Ectodermal cell (in vitro differentiated cells): ENCODE measurements around the gene MYCBP2.
"Not testable (repeated sequence)": the region's sequence is repeated elsewhere in the genome, so short reads cannot be mapped to it uniquely, and the experiment has no call there.

Experiments
- H3K27ac ChIP-seq: 2 replicates; pipeline ENCODE4 v1.7.0; 2013; ENCODE audit warnings: mild to moderate bottlenecking, low read depth, low read length; ENCODE audit not compliant: insufficient read depth, poor library complexity, severe bottlenecking
- H3K27me3 ChIP-seq: 2 replicates; pipeline ENCODE4 v1.7.0; 2013; ENCODE audit warnings: mild to moderate bottlenecking, low read length; ENCODE audit not compliant: insufficient read depth, control insufficient read depth, poor library complexity, severe bottlenecking
- H3K36me3 ChIP-seq: one replicate; pipeline ENCODE4 v1.7.0; 2013; ENCODE audit warnings: low read length; ENCODE audit not compliant: control insufficient read depth, insufficient read depth
- H3K4me1 ChIP-seq: one replicate; pipeline ENCODE4 v1.7.0; 2013; ENCODE audit warnings: low read length; ENCODE audit not compliant: control insufficient read depth, insufficient read depth
- H3K4me3 ChIP-seq: 2 replicates; pipeline ENCODE4 v1.7.0; 2013; ENCODE audit warnings: low read depth, low read length, control low read depth; ENCODE audit not compliant: insufficient read depth
- H3K9me3 ChIP-seq: 2 replicates; pipeline ENCODE4 v1.7.0; 2013; ENCODE audit warnings: mild to moderate bottlenecking, low read length, moderate library complexity; ENCODE audit not compliant: control insufficient read depth
- WGBS, 2 experiments: methylation state at CpG; one replicate each; pipeline ENCODE4 v1.1.7; 2013; ENCODE audit warnings: missing lambda C conversion rate in 2 of 2; 5-methylcytosine and 5-hydroxymethylcytosine counted together

The MYCBP2 gene

GRCh38 chr13:77009719-77010118, 317.2 kb downstream of the MYCBP2 start:
- peaks cover 32% of the 10 kb centered on the region for H3K36me3 ChIP-seq
- WGBS, 2 experiments = 93 to 98% methylated on average over 5 of the region's 5 CpGs
- H3K4me3 ChIP-seq, H3K27ac ChIP-seq, H3K27me3 ChIP-seq, H3K4me1 ChIP-seq, H3K9me3 ChIP-seq: not testable (repeated sequence)

GRCh38 chr13:77009011-77009410, 317.9 kb downstream of the MYCBP2 start:
- Histone ChIP-seq H3K36me3 (peaks cover 25% of the 10 kb centered on the region), H3K9me3 (no peaks in the 10 kb centered on the region), H3K4me1 (no peaks in the 10 kb centered on the region), H3K4me3 (no peak overlapping the region), H3K27me3 (no peaks in the 10 kb centered on the region), H3K27ac (no peak overlapping the region)
- 98 to 99% methylated on average over 2 of the region's 2 CpGs for WGBS, 2 experiments

- not testable (repeated sequence) for H3K9me3 ChIP-seq, H3K27ac ChIP-seq, H3K27me3 ChIP-seq, H3K4me3 ChIP-seq, H3K4me1 ChIP-seq
- H3K36me3 ChIP-seq = peaks cover 19% of the 10 kb centered on the region
- WGBS, 2 experiments = 86 to 96% methylated on average over 4 of the region's 4 CpGs
Measured at GRCh38 chr13:77008337-77008736, 318.6 kb downstream of the MYCBP2 start.

GRCh38 chr13:77002590-77003190, 324.2 kb downstream of the MYCBP2 start:
- Histone ChIP-seq H3K4me1 (no peaks in the 10 kb centered on the region), H3K27ac (no peak overlapping the region), H3K4me3 (no peak overlapping the region), H3K27me3 (no peaks in the 10 kb centered on the region), H3K9me3 (no peaks in the 10 kb centered on the region), H3K36me3 (peaks cover 4% of the 10 kb centered on the region)
- WGBS, 2 experiments = 79 to 80% methylated on average over 7 of the region's 7 CpGs

GRCh38 chr13:77001963-77002587, 324.8 kb downstream of the MYCBP2 start:
- 86 to 94% methylated on average over 3 to 4 of the region's 4 CpGs for whole genome bisulfite sequencing, 2 experiments
- H3K36me3 ChIP-seq = peaks cover 4% of the 10 kb centered on the region

GRCh38 chr13:77001540-77001939, 325.4 kb downstream of the MYCBP2 start:
- Histone ChIP-seq H3K9me3 (no peaks in the 10 kb centered on the region), H3K36me3 (peaks cover 9% of the 10 kb centered on the region), H3K27me3 (no peaks in the 10 kb centered on the region), H3K4me3 (no peak overlapping the region), H3K27ac (no peak overlapping the region), H3K4me1 (no peaks in the 10 kb centered on the region)
- WGBS, 2 experiments = 89 to 93% methylated on average over 4 of the region's 4 CpGs

More at GRCh38 chr13:77001963-77002587, 324.8 kb downstream of the MYCBP2 start:
- no peak overlapping the region for H3K27ac ChIP-seq
- H3K4me1 ChIP-seq = no peaks in the 10 kb centered on the region
- no peak overlapping the region for H3K4me3 ChIP-seq
- H3K9me3 ChIP-seq = no peaks in the 10 kb centered on the region
- no peaks in the 10 kb centered on the region for H3K27me3 ChIP-seq

- H3K36me3 ChIP-seq = peaks cover 11% of the 10 kb centered on the region
- no peaks in the 10 kb centered on the region for H3K27me3 ChIP-seq
- no peaks in the 10 kb centered on the region for H3K9me3 ChIP-seq
- WGBS, 2 experiments = 87 to 100% methylated on average over 1 of the region's 1 CpG
- no peak overlapping the region for H3K27ac ChIP-seq
- H3K4me3 ChIP-seq = no peak overlapping the region
- H3K4me1 ChIP-seq = no peaks in the 10 kb centered on the region
Measured at GRCh38 chr13:77000475-77000874, 326.4 kb downstream of the MYCBP2 start.
